ENCODE measurements around the gene ARAF.
"Not testable (repeated sequence)": the region's sequence is repeated elsewhere in the genome, so short reads cannot be mapped to it uniquely, and the experiment has no call there.

ARAF gene

GRCh38 chrX:47560934-47561658, at the start of gene ARAF:
ARAF (plus strand) TSS chrX:47561205; CDS start chrX:47562968, 1,763 bp downstream.
- DNase-seq, result peak; percentile 89 to 95

- DNase-seq, result not testable (repeated sequence)
Measured at GRCh38 chrX:47512383-47512782, 48.6 kb upstream of the ARAF start.

DNA sequence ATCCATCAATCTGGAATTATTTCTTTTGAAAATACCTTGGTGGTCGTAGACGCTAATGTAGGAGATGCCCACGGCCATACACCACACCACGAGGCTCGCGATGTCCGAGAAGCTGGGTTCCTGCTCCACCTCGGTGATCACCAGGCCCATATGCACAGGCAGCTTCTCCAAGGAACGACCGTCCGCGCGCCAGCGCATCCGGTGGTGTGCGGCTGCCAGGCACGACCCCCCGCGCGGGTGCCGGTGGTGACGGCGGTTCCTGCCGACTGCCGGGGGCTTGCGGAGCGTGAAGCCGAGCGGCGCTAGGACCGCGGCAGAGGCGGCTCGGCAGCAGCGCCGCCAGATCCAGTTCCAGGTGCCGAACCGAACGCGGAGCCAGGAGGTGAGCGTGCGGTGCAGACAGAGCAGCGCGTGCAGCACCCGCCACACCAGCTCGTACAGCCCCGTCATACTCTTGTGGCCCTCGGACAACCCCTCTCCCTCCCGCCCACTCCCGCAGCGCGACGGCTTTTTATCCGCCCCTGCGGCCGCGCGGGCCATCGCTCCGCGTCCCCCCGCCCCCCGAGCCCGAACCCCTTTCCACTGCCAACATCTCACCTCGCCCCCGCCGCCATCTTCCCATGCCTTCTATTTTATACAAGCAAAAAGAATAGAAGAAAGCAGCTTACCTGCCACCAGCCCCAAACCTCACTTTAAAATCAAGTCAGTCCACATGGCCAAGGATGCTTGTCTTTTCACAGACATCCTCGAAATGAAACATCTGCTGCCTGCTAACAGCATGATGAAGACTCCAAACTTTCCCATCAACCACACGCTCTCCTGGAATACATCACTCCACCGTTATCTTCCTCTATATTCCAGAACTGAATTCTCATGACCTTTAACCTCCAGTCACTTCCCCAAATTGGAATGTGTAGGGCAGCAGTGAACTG, 47.7 kb upstream of the ARAF start:
- not testable (repeated sequence) for DNase-seq

DNA sequence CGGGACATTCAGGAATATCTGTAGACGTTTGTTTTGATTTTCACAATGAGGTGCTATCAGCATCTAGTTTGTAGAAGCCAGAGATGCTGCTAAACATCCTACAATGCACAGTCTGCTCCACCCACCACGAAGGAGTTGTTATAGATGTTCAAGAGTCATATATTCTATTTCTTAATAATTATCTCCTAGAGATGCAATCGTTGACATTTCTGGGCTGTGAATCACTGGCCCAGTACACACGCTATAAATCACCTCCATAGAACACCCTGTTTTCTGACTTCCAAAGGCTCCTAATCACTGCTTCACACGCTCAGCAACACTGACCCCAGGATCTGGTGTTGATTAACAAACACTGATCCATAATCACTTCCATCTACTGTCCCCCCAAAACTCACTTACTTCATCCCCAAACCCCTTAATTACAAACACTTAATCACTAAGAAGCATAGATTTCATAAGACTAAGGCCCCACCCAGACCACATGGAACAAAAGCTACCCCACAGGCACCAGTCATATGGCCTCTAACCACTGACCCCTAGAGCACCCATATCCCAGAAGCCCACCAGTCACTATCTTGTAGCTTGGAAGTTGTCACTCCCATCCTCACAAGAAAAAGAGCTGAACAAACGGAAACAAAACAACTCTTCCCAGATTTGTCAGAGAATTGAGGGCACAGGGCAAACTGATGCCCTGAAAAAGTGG, 46.3 kb upstream of the ARAF start:
- DNase-seq, result no peak

DNA sequence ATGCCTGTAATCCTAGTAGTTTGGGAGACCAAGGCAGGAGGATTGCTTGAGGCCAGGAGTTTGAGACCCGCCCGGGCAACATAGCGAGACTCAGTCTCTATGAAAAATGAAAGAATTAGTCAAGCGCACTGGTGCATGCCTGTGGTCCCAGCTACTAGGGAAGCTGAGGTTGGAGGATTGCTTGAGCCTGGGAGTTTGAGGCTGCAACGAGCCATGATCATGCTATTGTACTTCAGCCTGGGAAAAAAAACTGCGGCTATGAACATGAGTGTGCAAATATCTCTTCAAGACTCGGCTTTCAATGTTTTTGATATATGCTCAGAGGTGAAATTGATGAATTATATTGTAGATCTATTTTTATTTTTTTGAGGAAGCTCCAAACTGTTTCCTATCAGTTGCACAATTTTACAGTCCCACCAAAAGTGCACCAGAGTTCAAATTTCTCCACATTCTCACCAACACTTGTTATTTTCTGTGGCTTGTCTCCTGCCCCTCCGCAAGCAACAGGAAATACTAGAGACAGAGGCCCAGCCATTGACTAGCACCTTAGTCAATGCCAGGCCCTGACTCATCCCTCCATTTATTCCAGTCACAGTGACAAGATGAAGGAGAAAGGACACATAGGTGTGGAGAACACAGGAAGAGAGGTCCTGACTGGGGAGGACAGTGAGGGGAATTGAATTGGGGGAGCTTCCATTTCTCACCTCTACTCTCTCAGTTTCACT, 44.9 kb upstream of the ARAF start:
- no peak for DNase-seq

DNA sequence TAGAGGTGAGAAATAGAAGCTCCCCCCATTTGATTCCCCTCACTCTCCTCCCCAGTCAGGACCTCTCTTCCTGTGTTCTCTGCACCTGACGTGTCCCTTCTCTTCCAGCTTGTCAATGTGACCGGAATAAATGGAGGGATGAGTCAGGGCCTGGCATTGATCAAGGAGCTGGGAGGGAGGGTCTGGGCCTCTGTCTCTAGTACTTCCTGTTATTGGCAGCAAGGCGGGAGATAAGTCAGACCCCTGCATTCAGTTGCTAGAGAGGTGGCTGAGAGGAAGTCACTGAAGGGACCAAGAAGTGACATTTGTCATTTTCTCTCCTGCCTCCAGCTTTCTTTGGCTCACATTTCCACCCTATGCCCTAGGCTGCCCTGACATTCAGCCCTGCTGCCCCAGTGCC, 42.9 kb upstream of the ARAF start:
- DNase-seq, result no peak

- DNase-seq, result peak; percentile 38 to 76
Measured at GRCh38 chrX:47523297-47523696, 37.7 kb upstream of the ARAF start.

- DNase-seq, result no peak
Measured at GRCh38 chrX:47523713-47524166, 37.3 kb upstream of the ARAF start.

DNA sequence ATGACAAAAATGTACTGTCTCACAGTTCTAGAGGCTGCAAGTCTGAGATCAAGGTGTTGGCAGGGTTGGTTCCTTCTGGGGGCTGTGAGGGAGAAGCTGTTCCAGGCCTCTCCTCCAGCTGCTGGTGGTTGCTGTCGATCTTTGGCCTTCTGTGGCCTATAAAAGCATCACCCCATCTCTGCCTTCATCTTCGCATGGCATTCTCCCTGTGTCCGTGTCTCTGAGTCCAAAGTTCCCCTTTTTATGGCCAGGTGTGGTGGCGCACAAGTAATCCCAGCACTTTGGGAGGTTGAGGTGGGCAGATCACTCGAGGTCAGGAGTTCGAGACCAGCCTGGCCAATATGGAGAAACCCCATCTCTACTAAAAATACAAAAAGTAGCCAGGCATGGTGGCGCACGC, 31.5 kb upstream of the ARAF start:
- no peak for DNase-seq

DNA sequence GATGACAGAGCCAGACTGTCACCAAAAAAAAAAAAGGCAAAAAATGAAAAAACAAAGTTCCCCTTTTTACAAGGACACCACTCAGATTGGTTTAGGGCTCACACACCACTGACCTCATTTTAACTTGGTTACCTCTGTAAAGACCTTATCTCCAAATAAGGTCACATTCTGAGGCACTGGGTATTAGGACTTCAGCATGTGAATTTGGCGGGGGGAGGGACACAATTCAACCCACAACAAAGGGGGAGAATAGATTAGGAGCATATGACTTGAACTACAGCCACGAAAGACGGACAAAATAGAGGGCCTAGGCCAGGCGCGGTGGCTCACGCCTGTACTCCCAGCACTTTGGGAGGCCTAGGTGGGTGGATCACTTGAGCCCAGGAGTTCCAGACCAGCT, 31.0 kb upstream of the ARAF start:
- no peak for DNase-seq

- DNase-seq, result no peak
Measured at GRCh38 chrX:47539860-47540259, 21.1 kb upstream of the ARAF start.

DNA sequence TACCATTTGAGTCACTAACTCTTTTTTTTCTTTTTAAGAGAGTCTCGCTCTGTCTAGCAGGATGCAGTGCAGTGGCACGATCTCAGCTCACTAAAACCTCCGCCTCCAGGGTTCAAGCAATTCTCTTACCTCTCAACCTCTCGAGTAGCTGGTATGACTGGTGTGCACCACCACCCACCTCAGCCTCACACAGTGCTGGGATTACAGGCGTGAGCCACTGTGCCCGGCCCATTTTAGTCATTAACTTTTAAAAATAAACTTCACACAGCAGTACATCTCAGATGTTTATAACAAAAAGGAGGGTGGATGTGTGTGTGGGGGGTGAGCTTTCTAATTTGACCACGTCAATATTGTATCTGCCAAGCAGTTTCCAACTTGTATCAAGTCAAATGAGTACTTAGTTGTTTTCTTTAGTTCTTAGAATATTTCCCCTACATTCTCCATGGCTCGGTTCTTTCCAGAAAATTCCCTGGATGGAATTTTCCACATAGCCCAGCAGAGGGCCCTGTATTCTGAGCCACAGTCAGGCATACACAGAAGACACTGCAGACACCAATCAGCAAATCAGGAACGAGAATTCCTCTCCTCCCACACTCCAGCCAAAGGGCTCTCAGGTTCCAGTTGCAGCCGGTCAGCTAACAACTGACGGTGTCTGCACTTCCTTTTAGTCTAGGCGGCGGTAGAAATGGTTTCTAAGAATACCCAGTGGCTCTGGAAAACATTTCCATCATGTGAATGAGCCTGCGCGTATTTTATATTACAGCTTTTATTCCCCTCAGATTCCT, 20.1 kb upstream of the ARAF start:
- peak; percentile 69 to 90 for DNase-seq

DNA sequence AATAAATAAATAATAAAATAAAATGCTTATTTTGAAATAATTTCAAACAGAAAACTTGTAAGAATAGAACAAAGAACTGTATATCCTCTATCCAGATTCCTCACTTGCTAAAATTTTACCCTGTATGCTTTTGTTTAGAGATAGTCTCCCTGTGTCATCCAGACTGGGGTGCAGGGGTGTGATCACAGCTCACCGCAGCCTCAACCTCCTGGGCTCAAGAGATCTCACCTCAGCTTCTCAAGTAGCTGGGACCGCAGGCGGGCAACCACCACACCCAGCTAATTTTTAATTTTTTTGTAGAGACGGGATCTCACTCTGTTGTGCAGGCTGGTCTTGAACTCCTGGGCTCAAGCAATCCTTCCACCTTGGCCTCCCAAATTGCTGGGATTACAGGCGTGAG, 17.5 kb upstream of the ARAF start:
- no peak for DNase-seq

DNA sequence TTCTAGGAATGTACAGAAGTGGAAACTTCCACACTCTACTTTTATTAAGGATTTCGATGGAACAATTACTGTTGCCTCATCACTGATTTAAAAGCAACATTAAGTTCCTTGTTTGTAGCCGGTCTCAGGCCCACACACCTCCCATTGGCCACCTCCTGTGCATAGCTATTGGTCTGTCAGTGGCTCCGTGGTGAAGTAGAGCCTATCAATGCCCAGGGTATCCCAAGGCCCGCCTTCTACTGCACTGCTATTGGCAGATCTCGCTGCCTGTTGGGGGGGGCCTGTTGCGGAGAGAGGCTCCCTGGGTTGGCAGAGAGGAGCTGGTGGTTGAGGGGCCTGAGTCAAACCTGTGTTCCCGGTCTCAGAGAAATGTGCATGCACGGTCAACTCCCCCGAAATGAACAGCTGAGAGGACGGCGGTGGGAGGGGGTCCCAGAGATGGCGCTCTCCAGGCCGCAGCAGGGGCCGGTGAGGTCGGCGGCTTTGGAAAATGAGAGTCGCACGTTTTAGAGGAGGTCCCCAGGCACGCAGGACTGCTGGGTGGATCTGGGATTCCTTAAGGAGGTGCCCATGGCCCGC, 4.9 kb upstream of the ARAF start:
- peak; percentile 87 for DNase-seq

DNA sequence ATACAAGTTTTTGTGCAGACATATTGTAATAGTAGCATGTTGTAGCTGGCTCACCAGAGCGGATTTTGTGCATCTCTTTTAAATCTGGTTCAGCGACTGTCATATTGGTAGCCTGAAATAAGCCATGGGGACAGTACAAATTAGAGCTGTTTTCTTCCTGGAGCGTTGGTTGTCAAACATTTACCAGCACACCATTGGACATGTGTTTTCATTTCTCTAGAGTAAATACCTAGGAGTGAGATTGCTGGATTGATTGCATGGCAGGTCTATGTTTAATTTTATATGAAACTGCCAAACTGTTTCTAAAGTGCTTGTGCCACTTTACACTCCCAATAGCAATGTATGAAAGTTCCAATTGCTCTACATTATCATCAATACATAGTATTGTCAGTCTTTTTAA, 2.6 kb upstream of the ARAF start:
- DNase-seq, result no peak

GRCh38 chrX:47560179-47560933, 649 bp upstream of the ARAF start:
- no peak for DNase-seq

DNA sequence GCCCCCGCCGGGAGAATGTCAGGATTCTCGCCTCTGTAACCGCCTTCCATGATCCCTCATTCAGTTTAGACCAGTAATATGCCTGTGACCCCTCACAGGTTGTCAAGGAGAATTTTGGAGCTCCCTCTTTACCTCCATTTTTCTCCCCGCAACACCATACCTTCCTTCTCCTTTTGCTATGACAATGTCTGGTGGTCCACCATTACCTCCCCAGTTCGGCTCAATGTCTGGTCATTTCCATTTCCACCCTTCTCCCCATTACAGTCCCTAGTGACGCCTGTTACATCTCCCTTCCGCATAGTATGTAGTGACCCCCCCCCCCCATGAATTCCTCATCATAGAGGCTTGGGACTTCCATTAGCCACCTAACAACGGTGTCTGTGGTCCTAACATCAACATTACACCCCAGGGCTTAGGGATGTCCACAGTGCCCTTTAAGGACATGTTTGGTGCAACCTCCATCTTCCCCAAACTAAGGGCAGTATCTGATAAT, 700 bp downstream of the ARAF start:
- DNase-seq, result no peak

DNA sequence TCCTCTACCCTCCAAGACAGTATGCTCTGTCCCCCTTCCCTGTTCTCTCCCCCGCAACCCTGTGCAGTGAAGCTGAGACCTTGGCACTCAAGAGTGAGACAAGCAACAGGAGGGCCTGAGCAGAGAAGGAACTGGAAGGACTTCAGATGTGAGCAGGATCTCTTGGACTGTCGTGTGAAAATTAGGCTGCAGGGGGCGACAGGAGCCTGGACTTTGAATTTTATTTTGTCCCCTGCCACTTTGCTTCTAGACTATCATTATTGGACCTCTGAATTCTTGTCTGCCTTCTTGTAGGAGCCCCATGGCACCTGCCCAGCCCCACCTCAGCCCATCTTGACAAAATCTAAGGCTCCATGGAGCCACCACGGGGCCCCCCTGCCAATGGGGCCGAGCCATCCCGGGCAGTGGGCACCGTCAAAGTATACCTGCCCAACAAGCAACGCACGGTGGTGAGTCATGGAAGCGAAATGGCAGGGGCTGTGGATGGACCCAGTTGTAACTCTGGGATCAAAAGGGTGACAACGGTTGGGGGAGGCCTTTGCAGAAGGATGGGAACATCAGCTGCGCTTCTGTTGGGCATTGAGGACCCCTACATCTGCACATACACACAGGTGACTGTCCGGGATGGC, 1.7 kb downstream of the ARAF start:
- no peak for DNase-seq

GRCh38 chrX:47563801-47564315, 2.9 kb downstream of the ARAF start:
- no peak for DNase-seq

All from hippocampal formation (tissue), 2 donors.